Measurements from ENCODE around the gene TGFBR2. TPM values are rescaled to one million over a fixed set of nuclear protein-coding genes. Genes with fewer than 3 reads are reported as not detected.

The TGFBR2 gene
- total RNA-seq, 1 donor from 2014 or later = 39.9 TPM

DNA sequence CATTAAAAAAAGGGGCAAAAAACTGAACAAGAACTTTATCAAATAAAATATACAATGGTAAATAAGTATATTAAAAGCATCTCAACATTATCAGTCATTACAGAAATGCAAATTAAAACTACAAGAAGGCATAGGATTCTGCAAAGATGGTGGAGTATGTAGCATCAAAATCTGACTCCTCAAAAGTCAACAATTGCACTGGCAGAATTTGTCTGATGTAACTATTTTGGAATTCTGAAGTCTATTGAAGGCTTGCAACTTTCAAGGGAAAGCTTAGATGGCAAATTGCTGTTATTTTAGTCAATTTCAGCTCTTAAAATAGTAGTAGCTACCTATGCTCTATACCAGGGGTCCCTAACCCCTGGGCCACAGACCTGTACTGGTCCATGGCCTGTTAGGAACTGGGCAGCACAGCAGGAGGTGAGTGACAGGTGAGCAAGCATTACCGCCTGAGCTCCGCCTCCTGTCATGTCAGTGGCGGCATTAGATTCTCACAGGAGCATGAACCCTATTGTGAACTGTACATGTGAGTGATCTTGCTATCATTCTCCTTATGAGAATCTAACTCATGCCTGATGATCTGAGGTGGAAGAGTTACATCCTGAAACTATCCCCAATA lies 107.6 kb downstream of the TGFBR2 start:
- no peak overlapping the region for H3K4me2 ChIP-seq (ENCODE audit: low read length)
- no peaks in the 10 kb centered on the region for H3K79me2 ChIP-seq (ENCODE audit: insufficient read depth, low read length)
- no peak overlapping the region for H3K4me3 Mint-ChIP-seq (ENCODE audit: unreplicated experiment)
- H3K9ac ChIP-seq (ENCODE audit: low read length) = no peak overlapping the region
- no peaks in the 10 kb centered on the region for H3K9me3 ChIP-seq (ENCODE audit: insufficient read depth, low read depth, low read length)
- no peak overlapping the region for H2AFZ ChIP-seq (ENCODE audit: low read depth, low read length)
- H3K27ac Mint-ChIP-seq (ENCODE audit: unreplicated experiment) = no peak overlapping the region
- H3K27me3 ChIP-seq (ENCODE audit: insufficient read depth, low read length) = no peaks in the 10 kb centered on the region
- no peak overlapping the region for H3K27ac ChIP-seq (ENCODE audit: low read depth, low read length)
- TF ChIP-seq, protein P1, sequence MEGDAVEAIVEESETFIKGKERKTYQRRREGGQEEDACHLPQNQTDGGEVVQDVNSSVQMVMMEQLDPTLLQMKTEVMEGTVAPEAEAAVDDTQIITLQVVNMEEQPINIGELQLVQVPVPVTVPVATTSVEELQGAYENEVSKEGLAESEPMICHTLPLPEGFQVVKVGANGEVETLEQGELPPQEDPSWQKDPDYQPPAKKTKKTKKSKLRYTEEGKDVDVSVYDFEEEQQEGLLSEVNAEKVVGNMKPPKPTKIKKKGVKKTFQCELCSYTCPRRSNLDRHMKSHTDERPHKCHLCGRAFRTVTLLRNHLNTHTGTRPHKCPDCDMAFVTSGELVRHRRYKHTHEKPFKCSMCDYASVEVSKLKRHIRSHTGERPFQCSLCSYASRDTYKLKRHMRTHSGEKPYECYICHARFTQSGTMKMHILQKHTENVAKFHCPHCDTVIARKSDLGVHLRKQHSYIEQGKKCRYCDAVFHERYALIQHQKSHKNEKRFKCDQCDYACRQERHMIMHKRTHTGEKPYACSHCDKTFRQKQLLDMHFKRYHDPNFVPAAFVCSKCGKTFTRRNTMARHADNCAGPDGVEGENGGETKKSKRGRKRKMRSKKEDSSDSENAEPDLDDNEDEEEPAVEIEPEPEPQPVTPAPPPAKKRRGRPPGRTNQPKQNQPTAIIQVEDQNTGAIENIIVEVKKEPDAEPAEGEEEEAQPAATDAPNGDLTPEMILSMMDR (IDR thresholded peaks at IDR 0.05; ENCODE audit: insufficient read depth, low read depth, low read length) = no peak
- TF ChIP-seq EZH2 (IDR thresholded peaks at IDR 0.05; ENCODE audit: insufficient read depth, low read length) = no peak
- no peaks in the 10 kb centered on the region for H3K4me1 Mint-ChIP-seq (ENCODE audit: low read depth, unreplicated experiment)
- H3K36me3 Mint-ChIP-seq (ENCODE audit: low read depth, unreplicated experiment) = no peaks in the 10 kb centered on the region
- no peak for FAIRE-seq
- H3K36me3 ChIP-seq (ENCODE audit: insufficient read depth, low read length) = no peaks in the 10 kb centered on the region
- H3K4me3 ChIP-seq (ENCODE audit: insufficient read depth, low read depth, low read length) = no peak overlapping the region
- DNase-seq (ENCODE audit: low read depth) = no peak
- H3K27me3 Mint-ChIP-seq (ENCODE audit: low read depth, unreplicated experiment) = no peaks in the 10 kb centered on the region
- H3K4me1 ChIP-seq (ENCODE audit: insufficient read depth, low read length) = no peaks in the 10 kb centered on the region
- H3K9me3 Mint-ChIP-seq (ENCODE audit: unreplicated experiment) = peaks cover 6% of the 10 kb centered on the region
- H4K20me1 ChIP-seq (ENCODE audit: insufficient read depth, low read length) = no peaks in the 10 kb centered on the region

DNA sequence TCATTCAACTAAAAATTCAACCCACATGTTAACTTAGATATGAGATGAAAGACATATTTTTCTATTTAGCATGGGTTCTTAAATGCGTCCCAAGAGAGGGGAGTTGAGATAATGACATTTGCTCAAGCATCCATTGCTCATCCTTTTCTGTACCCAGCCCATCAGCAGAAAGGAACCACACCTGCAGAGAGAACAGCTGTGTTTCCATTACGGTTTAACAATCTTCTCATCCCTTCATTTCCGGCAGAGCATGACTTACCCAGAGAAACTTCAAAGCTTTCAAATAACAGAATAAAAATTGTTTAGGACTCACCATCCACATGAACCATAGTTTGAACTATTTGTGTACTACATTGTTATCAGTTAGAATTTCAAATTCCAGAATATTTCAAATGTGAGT lies 113.1 kb downstream of the TGFBR2 start:
- Mint-ChIP-seq H3K9me3 (ENCODE audit: unreplicated experiment) (peaks cover 6% of the 10 kb centered on the region), H3K27ac (ENCODE audit: unreplicated experiment) (no peak overlapping the region), H3K36me3 (ENCODE audit: low read depth, unreplicated experiment) (no peaks in the 10 kb centered on the region), H3K27me3 (ENCODE audit: low read depth, unreplicated experiment) (no peaks in the 10 kb centered on the region), H3K4me1 (ENCODE audit: low read depth, unreplicated experiment) (peaks cover 13% of the 10 kb centered on the region), H3K4me3 (ENCODE audit: unreplicated experiment) (no peak overlapping the region)
- TF ChIP-seq, protein P1 (IDR thresholded peaks at IDR 0.05; ENCODE audit: insufficient read depth, low read depth, low read length) = no peak
- no peak for TF ChIP-seq EZH2 (IDR thresholded peaks at IDR 0.05; ENCODE audit: insufficient read depth, low read length)
- H3K27me3 ChIP-seq (ENCODE audit: insufficient read depth, low read length) = no peaks in the 10 kb centered on the region
- peaks cover 10% of the 10 kb centered on the region for H3K4me1 ChIP-seq (ENCODE audit: insufficient read depth, low read length)
- H3K9me3 ChIP-seq (ENCODE audit: insufficient read depth, low read depth, low read length) = no peaks in the 10 kb centered on the region
- H3K4me2 ChIP-seq (ENCODE audit: low read length) = no peak overlapping the region
- H3K27ac ChIP-seq (ENCODE audit: low read depth, low read length) = no peak overlapping the region
- FAIRE-seq (no peak), DNase-seq (ENCODE audit: low read depth) (no peak)
- no peaks in the 10 kb centered on the region for H4K20me1 ChIP-seq (ENCODE audit: insufficient read depth, low read length)
- H3K9ac ChIP-seq (ENCODE audit: low read length) = no peak overlapping the region
- no peak overlapping the region for H3K4me3 ChIP-seq (ENCODE audit: insufficient read depth, low read depth, low read length)
- no peaks in the 10 kb centered on the region for H3K36me3 ChIP-seq (ENCODE audit: insufficient read depth, low read length)
- no peaks in the 10 kb centered on the region for H3K79me2 ChIP-seq (ENCODE audit: insufficient read depth, low read length)
- no peak overlapping the region for H2AFZ ChIP-seq (ENCODE audit: low read depth, low read length)

DNA sequence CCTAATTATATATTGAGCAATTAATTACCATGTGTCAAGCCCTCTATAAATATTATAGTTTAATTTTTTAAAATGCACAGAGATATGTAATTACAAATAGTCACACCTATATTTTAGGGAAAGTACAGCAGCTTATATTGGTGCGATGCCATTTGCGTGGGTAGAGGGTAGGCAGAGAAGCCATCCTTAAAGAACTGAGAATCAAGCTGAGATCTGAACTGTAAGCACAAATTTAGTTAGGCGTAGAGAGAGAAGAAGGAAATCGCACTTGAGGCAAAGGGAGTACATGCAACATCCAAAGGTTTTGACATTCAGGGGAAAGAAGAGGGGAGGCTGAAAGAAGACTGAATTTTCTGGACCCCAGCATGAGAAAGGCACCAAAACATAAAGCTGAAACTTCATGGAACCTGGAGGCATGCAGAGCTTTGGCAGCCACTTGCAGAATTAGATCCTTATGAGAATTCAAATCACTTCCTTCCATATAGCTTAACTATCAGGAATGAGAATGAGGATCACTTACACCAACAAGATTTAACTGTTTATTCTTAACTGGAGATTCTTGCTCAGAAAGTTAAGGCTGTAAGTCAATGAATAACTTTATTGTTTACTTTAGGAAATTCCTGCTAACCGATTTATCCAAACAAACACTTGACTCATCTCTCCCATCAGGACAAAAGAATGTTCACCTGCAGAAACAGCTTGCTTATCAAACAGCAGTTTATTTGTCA lies 114.3 kb downstream of the TGFBR2 start:
- no peaks in the 10 kb centered on the region for H4K20me1 ChIP-seq (ENCODE audit: insufficient read depth, low read length)
- Mint-ChIP-seq H3K27me3 (ENCODE audit: low read depth, unreplicated experiment) (no peaks in the 10 kb centered on the region), H3K27ac (ENCODE audit: unreplicated experiment) (peak overlapping the region; percentile 63), H3K4me1 (ENCODE audit: low read depth, unreplicated experiment) (peaks cover 13% of the 10 kb centered on the region), H3K4me3 (ENCODE audit: unreplicated experiment) (no peak overlapping the region), H3K36me3 (ENCODE audit: low read depth, unreplicated experiment) (no peaks in the 10 kb centered on the region), H3K9me3 (ENCODE audit: unreplicated experiment) (peaks cover 1% of the 10 kb centered on the region)
- H3K79me2 ChIP-seq (ENCODE audit: insufficient read depth, low read length) = no peaks in the 10 kb centered on the region
- H3K4me2 ChIP-seq (ENCODE audit: low read length) = peak overlapping the region; percentile 69
- no peak overlapping the region for H3K9ac ChIP-seq (ENCODE audit: low read length)
- H3K4me1 ChIP-seq (ENCODE audit: insufficient read depth, low read length) = peaks cover 10% of the 10 kb centered on the region
- no peaks in the 10 kb centered on the region for H3K9me3 ChIP-seq (ENCODE audit: insufficient read depth, low read depth, low read length)
- peak; percentile 82 for DNase-seq (ENCODE audit: low read depth)
- no peak for TF ChIP-seq EZH2 (IDR thresholded peaks at IDR 0.05; ENCODE audit: insufficient read depth, low read length)
- TF ChIP-seq, protein P1 (IDR thresholded peaks at IDR 0.05; ENCODE audit: insufficient read depth, low read depth, low read length) = no peak
- H3K27ac ChIP-seq (ENCODE audit: low read depth, low read length) = no peak overlapping the region
- FAIRE-seq = no peak
- H3K27me3 ChIP-seq (ENCODE audit: insufficient read depth, low read length) = no peaks in the 10 kb centered on the region
- H2AFZ ChIP-seq (ENCODE audit: low read depth, low read length) = no peak overlapping the region
- no peaks in the 10 kb centered on the region for H3K36me3 ChIP-seq (ENCODE audit: insufficient read depth, low read length)
- no peak overlapping the region for H3K4me3 ChIP-seq (ENCODE audit: insufficient read depth, low read depth, low read length)
